Gastrocnemius medialis (tissue), 4 donors: ENCODE data around the gene NCAPG2. TPM values are rescaled to one million over a fixed set of nuclear protein-coding genes. Genes with fewer than 3 reads are reported as not detected.
A peak's percentile ranks its signal among the peaks of the same experiment; 100 is the strongest.

Source experiments
- ATAC-seq, 2 donors: fragments of 150-250 bp; one replicate each; pipeline ENCODE4 v1.9.1; 2016
- DNase-seq, 2 donors: peaks; one replicate each; pipeline ENCODE4 v3.0.0-alpha.2; 2019
- H3K27ac ChIP-seq, 4 donors: fragments of 200-600 bp; sonication (generic); 1 replicate in 1 of 4; 2 replicates in 3 of 4; pipeline ENCODE4 v1.5.1; 2016 to 2018; ENCODE audit warnings: mild to moderate bottlenecking in 2 of 4, moderate library complexity in 1 of 4
- H3K27me3 ChIP-seq, 3 donors: fragments of 200-600 bp; sonication (generic) in 2 of 3; 1 replicate in 1 of 3; 2 replicates in 2 of 3; pipeline versions ENCODE4 v1.5.1 to v1.6.0; 2016 to 2019; ENCODE audit warnings: mild to moderate bottlenecking in 1 of 3, moderate library complexity in 1 of 3
- H3K36me3 ChIP-seq, 2 donors: fragments of 200-600 bp; sonication (generic) in 1 of 2; one replicate each; pipeline ENCODE4 v1.5.1; 2017 to 2018
- H3K4me1 ChIP-seq, 2 donors: fragments of 200-600 bp; sonication (generic) in 1 of 2; one replicate each; pipeline ENCODE4 v1.5.1; 2016 to 2017; ENCODE audit warnings: mild to moderate bottlenecking in 2 of 2
- H3K4me3 ChIP-seq, 4 donors: fragments of 200-600 bp; sonication (generic) in 3 of 4; 1 replicate in 1 of 4; 2 replicates in 3 of 4; pipeline ENCODE4 v1.5.1; 2016 to 2019; ENCODE audit warnings: mild to moderate bottlenecking in 2 of 4
- H3K9me3 ChIP-seq, 3 donors: fragments of 200-600 bp; sonication (generic) in 2 of 3; 1 replicate in 1 of 3; 2 replicates in 2 of 3; pipeline ENCODE4 v1.5.1; 2016 to 2019
- POLR2A ChIP-seq, 2 donors: fragments of 450-650 bp; IDR thresholded peaks; one replicate each; pipeline ENCODE4 v1.6.1; 2017; ENCODE audit warnings: antibody characterized with exemption in 2 of 2, mild to moderate bottlenecking in 2 of 2, moderate library complexity in 2 of 2
- in situ Hi-C, 4 donors: fragments of 200-750 bp; cut with MboI; loops; one replicate each; pipeline versions ENCODE4 v1.15.0 to v1.8.0; 2017; ENCODE audit warnings: low sequenced_read_pairs in 4 of 4
- intact Hi-C: fragments of 100-400 bp; cut with DNase I; formaldehyde crosslinking; loops from one replicate; pipeline ENCODE4 v1.15.1; 2023; ENCODE audit warnings: low total_unique reads
- total RNA-seq, 4 donors: library from RNA; depleted of rRNA; stranded (reverse); fragments of >200 nt; gene quantifications; one replicate each; pipeline versions ENCODE4 v1.1.0 to v1.2.3, GENCODE V29; 2016
- TF ChIP-seq, protein P1 (sequence below), 5 experiments: fragments of 450-650 bp in 3 of 5; fragments of 200-600 bp in 2 of 5; sonication (generic) in 2 of 5; IDR thresholded peaks in 4 of 5; conservative IDR thresholded peaks in 1 of 5; 1 replicate in 4 of 5; 2 replicates in 1 of 5; pipeline ENCODE4 v1.5.1; 2016 to 2019; ENCODE audit warnings: antibody characterized with exemption in 5 of 5, mild to moderate bottlenecking in 3 of 5, moderate library complexity in 3 of 5

The NCAPG2 gene
- total RNA-seq, 4 donors from 2014 or later, result 3.0 to 4.5 (median 3.9) TPM

GRCh38 chr7:158650821-158651225 lies 53.8 kb downstream of the NCAPG2 start:
- in situ Hi-C loops (no loop called here), intact Hi-C loops (no loop called here)
- DNase-seq, result no peak
- H3K27ac ChIP-seq, result no peak overlapping the region
- no peaks in the 10 kb centered on the region for H3K9me3 ChIP-seq
- TF ChIP-seq, protein P1, sequence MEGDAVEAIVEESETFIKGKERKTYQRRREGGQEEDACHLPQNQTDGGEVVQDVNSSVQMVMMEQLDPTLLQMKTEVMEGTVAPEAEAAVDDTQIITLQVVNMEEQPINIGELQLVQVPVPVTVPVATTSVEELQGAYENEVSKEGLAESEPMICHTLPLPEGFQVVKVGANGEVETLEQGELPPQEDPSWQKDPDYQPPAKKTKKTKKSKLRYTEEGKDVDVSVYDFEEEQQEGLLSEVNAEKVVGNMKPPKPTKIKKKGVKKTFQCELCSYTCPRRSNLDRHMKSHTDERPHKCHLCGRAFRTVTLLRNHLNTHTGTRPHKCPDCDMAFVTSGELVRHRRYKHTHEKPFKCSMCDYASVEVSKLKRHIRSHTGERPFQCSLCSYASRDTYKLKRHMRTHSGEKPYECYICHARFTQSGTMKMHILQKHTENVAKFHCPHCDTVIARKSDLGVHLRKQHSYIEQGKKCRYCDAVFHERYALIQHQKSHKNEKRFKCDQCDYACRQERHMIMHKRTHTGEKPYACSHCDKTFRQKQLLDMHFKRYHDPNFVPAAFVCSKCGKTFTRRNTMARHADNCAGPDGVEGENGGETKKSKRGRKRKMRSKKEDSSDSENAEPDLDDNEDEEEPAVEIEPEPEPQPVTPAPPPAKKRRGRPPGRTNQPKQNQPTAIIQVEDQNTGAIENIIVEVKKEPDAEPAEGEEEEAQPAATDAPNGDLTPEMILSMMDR (IDR thresholded peaks at IDR 0.05 in 4 of 5, conservative IDR thresholded peaks at IDR 0.05 in 1 of 5), result no peak
- no peaks in the 10 kb centered on the region for H3K27me3 ChIP-seq
- no peak for ATAC-seq
- no peak overlapping the region for H3K4me3 ChIP-seq
- no peaks in the 10 kb centered on the region for H3K4me1 ChIP-seq
- H3K36me3 ChIP-seq, result peaks cover 0 to 7% of the 10 kb centered on the region in 2 donors

DNA sequence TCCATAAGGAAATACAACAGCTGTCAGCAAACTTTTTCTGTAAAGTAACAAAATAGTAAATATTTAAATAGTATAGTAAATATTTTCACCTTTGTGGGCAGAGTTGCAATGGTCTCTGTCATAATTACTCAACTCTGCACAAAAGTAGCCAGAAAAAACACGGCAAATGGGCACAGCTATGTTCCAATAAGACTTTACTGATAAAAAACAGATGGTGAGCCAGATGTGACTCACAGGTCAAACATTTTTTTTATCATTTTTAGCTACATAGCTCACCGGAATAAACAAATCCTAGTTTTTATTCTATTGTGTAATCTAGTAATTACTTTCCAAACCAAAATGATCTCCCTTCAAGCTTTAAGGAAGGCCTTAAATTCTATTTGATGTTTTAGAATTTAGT lies 55.3 kb downstream of the NCAPG2 start:
- no peak for TF ChIP-seq POLR2A (IDR thresholded peaks at IDR 0.05)
- DNase-seq (no peak), ATAC-seq (peak; percentile 77 to 80)
- intact Hi-C loops, result no loop called here
- Histone ChIP-seq H3K27ac (peak overlapping the region in 1 of 4 donors; percentile 37), H3K36me3 (peaks cover 0 to 9% of the 10 kb centered on the region in 2 donors), H3K27me3 (no peaks in the 10 kb centered on the region), H3K9me3 (no peaks in the 10 kb centered on the region), H3K4me1 (no peaks in the 10 kb centered on the region), H3K4me3 (no peak overlapping the region)
- in situ Hi-C loops, result no loop called here

- no peak for DNase-seq
- H3K27ac ChIP-seq, result peak overlapping the region in 1 of 4 donors; percentile 37
- in situ Hi-C loops (no loop called here), intact Hi-C loops (no loop called here)
- H3K36me3 ChIP-seq, result peaks cover 0 to 9% of the 10 kb centered on the region in 2 donors
- no peaks in the 10 kb centered on the region for H3K9me3 ChIP-seq
- H3K4me3 ChIP-seq, result no peak overlapping the region
- no peak for TF ChIP-seq POLR2A (IDR thresholded peaks at IDR 0.05)
- TF ChIP-seq, protein P1 (IDR thresholded peaks at IDR 0.05 in 4 of 5, conservative IDR thresholded peaks at IDR 0.05 in 1 of 5), result no peak
- H3K4me1 ChIP-seq, result no peaks in the 10 kb centered on the region
- ATAC-seq, result no peak
- H3K27me3 ChIP-seq, result no peaks in the 10 kb centered on the region
Measured at GRCh38 chr7:158648787-158649186, 55.8 kb downstream of the NCAPG2 start.

GRCh38 chr7:158648168-158648567 lies 56.4 kb downstream of the NCAPG2 start:
- ATAC-seq (no peak), DNase-seq (no peak)
- no peaks in the 10 kb centered on the region for H3K9me3 ChIP-seq
- TF ChIP-seq POLR2A (IDR thresholded peaks at IDR 0.05), result no peak
- TF ChIP-seq, protein P1 (IDR thresholded peaks at IDR 0.05 in 4 of 5, conservative IDR thresholded peaks at IDR 0.05 in 1 of 5), result no peak
- H3K36me3 ChIP-seq, result peaks cover 0 to 9% of the 10 kb centered on the region in 2 donors
- H3K4me1 ChIP-seq, result no peaks in the 10 kb centered on the region
- in situ Hi-C loops (no loop called here), intact Hi-C loops (no loop called here)
- H3K27me3 ChIP-seq, result no peaks in the 10 kb centered on the region
- no peak overlapping the region for H3K4me3 ChIP-seq
- no peak overlapping the region for H3K27ac ChIP-seq

- H3K27me3 ChIP-seq, result no peaks in the 10 kb centered on the region
- no peak overlapping the region for H3K4me3 ChIP-seq
- intact Hi-C loops (no loop called here), in situ Hi-C loops (no loop called here)
- ATAC-seq (no peak), DNase-seq (no peak)
- no peak for TF ChIP-seq POLR2A (IDR thresholded peaks at IDR 0.05)
- TF ChIP-seq, protein P1 (IDR thresholded peaks at IDR 0.05 in 4 of 5, conservative IDR thresholded peaks at IDR 0.05 in 1 of 5), result no peak
- no peak overlapping the region for H3K27ac ChIP-seq
- H3K4me1 ChIP-seq, result no peaks in the 10 kb centered on the region
- H3K9me3 ChIP-seq, result no peaks in the 10 kb centered on the region
- peaks cover 0 to 9% of the 10 kb centered on the region in 2 donors for H3K36me3 ChIP-seq
Measured at GRCh38 chr7:158647475-158647792, 57.2 kb downstream of the NCAPG2 start.
